Heart right ventricle (tissue), 16 donors: ENCODE results near the gene MYCN. TPM values are rescaled to one million over a fixed set of nuclear protein-coding genes. Genes with fewer than 3 reads are reported as not detected.

ENCODE experiments used
- ATAC-seq, 8 donors: fragments of 200-7000 bp; cut with Tn5 transposase; one replicate each; pipeline ENCODE4 v1.9.1; 2020; ENCODE audit warnings: mild to moderate bottlenecking in 8 of 8, moderate library complexity in 8 of 8, moderate number of reproducible peaks in 1 of 8
- DNase-seq, 2 donors: peaks; one replicate each; pipeline ENCODE4 v3.0.0-alpha.2; 2020
- H3K27ac ChIP-seq, 10 donors: fragments of 200-600 bp; sonication (generic) in 2 of 10; one replicate each; pipeline versions ENCODE4 v1.5.0 to v1.8.0; 2020 to 2022; ENCODE audit warnings: mild to moderate bottlenecking in 3 of 10
- H3K27me3 ChIP-seq, 7 donors: fragments of 200-600 bp; one replicate each; pipeline ENCODE4 v1.8.0; 2021 to 2022; ENCODE audit warnings: mild to moderate bottlenecking in 2 of 7
- H3K36me3 ChIP-seq, 9 donors: fragments of 200-600 bp; sonication (generic) in 1 of 9; one replicate each; pipeline versions ENCODE4 v1.5.0 to v1.8.0; 2020 to 2022; ENCODE audit warnings: mild to moderate bottlenecking in 2 of 9
- H3K4me1 ChIP-seq, 9 donors: fragments of 200-600 bp; sonication (generic) in 1 of 9; one replicate each; pipeline versions ENCODE4 v1.5.0 to v1.8.0; 2020 to 2022; ENCODE audit warnings: mild to moderate bottlenecking in 4 of 9
- H3K4me3 ChIP-seq, 10 donors: fragments of 200-600 bp; sonication (generic) in 2 of 10; one replicate each; pipeline versions ENCODE4 v1.5.0 to v1.8.0; 2020 to 2022; ENCODE audit warnings: mild to moderate bottlenecking in 7 of 10, moderate library complexity in 2 of 10
- H3K9me3 ChIP-seq, 11 donors: fragments of 200-600 bp in 10 of 11; sonication (generic) in 2 of 11; one replicate each; pipeline versions ENCODE4 v1.5.0 to v1.8.0; 2013 to 2022; ENCODE audit warnings: mild to moderate bottlenecking in 2 of 11, control low read depth in 1 of 11, moderate library complexity in 1 of 11
- CTCF ChIP-seq, 9 donors: fragments of 200-600 bp; sonication (generic) in 2 of 9; IDR thresholded peaks; one replicate each; pipeline versions ENCODE4 v1.5.0 to v1.8.0; 2021 to 2022; ENCODE audit warnings: antibody characterized with exemption in 9 of 9, mild to moderate bottlenecking in 5 of 9, moderate library complexity in 1 of 9
- WGBS, 2 donors: extraction: QIAGEN DNeasy Blood & Tissue Kit; methylation state at CpG; one replicate each; pipeline ENCODE4 v1.1.7; 2013; ENCODE audit warnings: inconsistent platforms in 1 of 2; 5-methylcytosine and 5-hydroxymethylcytosine counted together
- intact Hi-C, 10 donors: fragments of 100-400 bp; cut with DNase I; formaldehyde crosslinking; loops; one replicate each; pipeline versions ENCODE4 v1.11.1 to v1.14.2; 2022
- polyA plus RNA-seq, 2 donors: library from polyadenylated mRNA; stranded (reverse); fragments of 200-250 nt; gene quantifications; one replicate each; pipeline ENCODE4 v1.2.3, GENCODE V29; 2013
- total RNA-seq, 10 donors: library from RNA; stranded (reverse); fragmentation: NEBNext Ultra II Directional in 3 of 10; extraction: Animal tissue kit (Norgen Biotek cat#: 25700) in 3 of 10; gene quantifications; one replicate each; pipeline versions ENCODE4 v1.2.1 to v1.2.4, GENCODE V29; 2021 to 2023
- donor health status: Arrhythmogenic right ventricular cardiomyopathy.
- donor health status: ischemic (EF 13 %, LVEDD 7.1; RV severe dilation, severe dysfunction).
- donor health status: healthy with polysubstance abuse.
- donor health status: DM: no; HTN: yes; CAD: no.
- donor health status: DM: no; HTN: no; CAD: no.
- donor health status: ischemic (EF 25% LVEDD 6.9; RV normal size, moderate dysfunction).
- donor health status: ischemic (EF 25% LVEDD 5.7; RV mildly dilated, moderate dysfunction).
- donor health status: healthy.
- donor health status: DM: yes; HTN: yes; CAD: no.
- donor health status: Ischemic cardiomyopathy.
- donor health status: ischemic (EF 35%, LVEDD 5.7; RV mildly dilated, moderate dysfunction).
- donor health status: nonischemic (EF 11% LVEDD 7.7; RV severe dilation, severe dysfunction).
- donor health status: DM: yes; HTN: yes; CAD: no.
- donor health status: PGD.
- donor health status: ischemic (EF 29% LVEDD 5.4; RV normal size, mild dysfunction).
- donor health status: nonischemic (EF 23%, LVEDD 6.1; RV moderate dilation, normal function).

Gene MYCN
- total and polyA plus RNA-seq, 12 donors = 0.14 to 1.4 (median 0.52) TPM

GRCh38 chr2:15952451-15953146 lies 12.2 kb downstream of the MYCN start:
- WGBS, 2 donors = 95 to 96% methylated on average over 10 of the region's 10 CpGs
- ATAC-seq = no peak
- intact Hi-C loops = loop anchor here in 1 of 10 donors (10.0 kb wide), 1 partner anchor 252 kb away; no protein-coding TSS in a partner anchor

GRCh38 chr2:15953147-15953630 lies 12.8 kb downstream of the MYCN start:
- Histone ChIP-seq H3K36me3 (no peaks in the 10 kb centered on the region), H3K9me3 (no peaks in the 10 kb centered on the region), H3K27me3 (peaks cover 0 to 2% (median 0%) of the 10 kb centered on the region in 7 donors), H3K4me1 (no peaks in the 10 kb centered on the region), H3K4me3 (no peak overlapping the region), H3K27ac (no peak overlapping the region)
- TF ChIP-seq CTCF (IDR thresholded peaks at IDR 0.05) = no peak
- ATAC-seq (no peak), DNase-seq (no peak)
- intact Hi-C loops = loop anchor here in 1 of 10 donors (10.0 kb wide), 1 partner anchor 252 kb away; no protein-coding TSS in a partner anchor
- WGBS, 2 donors = 93 to 94% methylated on average over 6 of the region's 6 CpGs

More at GRCh38 chr2:15952451-15953146, 12.2 kb downstream of the MYCN start:
- no peaks in the 10 kb centered on the region for H3K9me3 ChIP-seq
- H3K36me3 ChIP-seq = no peaks in the 10 kb centered on the region
- no peak overlapping the region for H3K27ac ChIP-seq
- DNase-seq = no peak
- H3K27me3 ChIP-seq = no peaks in the 10 kb centered on the region
- H3K4me1 ChIP-seq = no peaks in the 10 kb centered on the region
- TF ChIP-seq CTCF (IDR thresholded peaks at IDR 0.05) = no peak
- H3K4me3 ChIP-seq = no peak overlapping the region

- intact Hi-C loops = loop anchor here in 1 of 10 donors (10.0 kb wide), 1 partner anchor 251 kb away; no protein-coding TSS in a partner anchor
These were observed 13.7 kb downstream of the MYCN start for GRCh38 chr2:15953891-15954680.

More at GRCh38 chr2:15953891-15954680, 13.7 kb downstream of the MYCN start:
- Histone ChIP-seq H3K27ac (no peak overlapping the region), H3K27me3 (peaks cover 0 to 6% (median 0%) of the 10 kb centered on the region in 7 donors), H3K36me3 (no peaks in the 10 kb centered on the region), H3K4me3 (no peak overlapping the region), H3K4me1 (no peaks in the 10 kb centered on the region), H3K9me3 (no peaks in the 10 kb centered on the region)
- WGBS, 2 donors = 88 to 89% methylated on average over 6 of the region's 6 CpGs
- TF ChIP-seq CTCF (IDR thresholded peaks at IDR 0.05) = no peak
- no peak for ATAC-seq
- no peak for DNase-seq
